Activated T-cell treated with anti-CD3 and anti-CD28 coated beads, Interleukin-2, amount 50 U/mL, for 24 hours (primary cell): ENCODE measurements around the gene RPN1.
"Not testable (repeated sequence)": the region's sequence is repeated elsewhere in the genome, so short reads cannot be mapped to it uniquely, and the experiment has no call there.

Source experiments
- DNase-seq: peaks from one replicate; pipeline ENCODE4 v3.0.0-alpha.2; 2020
- H3K27ac Mint-ChIP-seq: 2 replicates; pipeline ENCODE4 v1.8.0; 2020; ENCODE audit warnings: mild to moderate bottlenecking, mixed read lengths
- H3K27me3 Mint-ChIP-seq: 2 replicates; pipeline ENCODE4 v1.8.0; 2020; ENCODE audit warnings: mixed read lengths
- H3K36me3 Mint-ChIP-seq: 2 replicates; pipeline ENCODE4 v1.8.0; 2020; ENCODE audit warnings: low read depth, mixed read lengths
- H3K4me1 Mint-ChIP-seq: 2 replicates; pipeline ENCODE4 v1.8.0; 2020; ENCODE audit warnings: low read depth, mixed read lengths
- H3K4me3 Mint-ChIP-seq: 2 replicates; pipeline ENCODE4 v1.8.0; 2020; ENCODE audit warnings: mild to moderate bottlenecking, moderate library complexity, mixed read lengths
- H3K9me3 Mint-ChIP-seq: 2 replicates; pipeline ENCODE4 v1.8.0; 2020; ENCODE audit warnings: mixed read lengths

RPN1 gene

GRCh38 chr3:128606094-128606493 lies 44.5 kb downstream of the RPN1 start:
- H3K36me3 Mint-ChIP-seq = no peaks in the 10 kb centered on the region
- no peak for DNase-seq
- H3K27me3 Mint-ChIP-seq = peaks cover 3% of the 10 kb centered on the region
- no peak overlapping the region for H3K27ac Mint-ChIP-seq
- peaks cover 2% of the 10 kb centered on the region for H3K4me1 Mint-ChIP-seq
- H3K9me3 Mint-ChIP-seq = no peaks in the 10 kb centered on the region
- no peak overlapping the region for H3K4me3 Mint-ChIP-seq

- Mint-ChIP-seq H3K36me3 (no peaks in the 10 kb centered on the region), H3K4me1 (peaks cover 2% of the 10 kb centered on the region), H3K4me3 (no peak overlapping the region)
Measured at GRCh38 chr3:128605091-128606046, 45.2 kb downstream of the RPN1 start.

GRCh38 chr3:128603811-128604775 lies 46.5 kb downstream of the RPN1 start:
- H3K27me3 Mint-ChIP-seq = peaks cover 3% of the 10 kb centered on the region
- H3K9me3 Mint-ChIP-seq = no peaks in the 10 kb centered on the region
- peaks cover 2% of the 10 kb centered on the region for H3K4me1 Mint-ChIP-seq
- H3K4me3 Mint-ChIP-seq = no peak overlapping the region
- H3K27ac Mint-ChIP-seq = no peak overlapping the region
- DNase-seq = no peak
- H3K36me3 Mint-ChIP-seq = no peaks in the 10 kb centered on the region

More at GRCh38 chr3:128605091-128606046, 45.2 kb downstream of the RPN1 start:
- DNase-seq = no peak
- Mint-ChIP-seq H3K9me3 (no peaks in the 10 kb centered on the region), H3K27ac (no peak overlapping the region), H3K27me3 (peaks cover 3% of the 10 kb centered on the region)

GRCh38 chr3:128603313-128603712 lies 47.3 kb downstream of the RPN1 start:
- Mint-ChIP-seq H3K36me3 (no peaks in the 10 kb centered on the region), H3K9me3 (no peaks in the 10 kb centered on the region), H3K27ac (no peak overlapping the region), H3K4me1 (no peaks in the 10 kb centered on the region), H3K4me3 (no peak overlapping the region), H3K27me3 (peaks cover 3% of the 10 kb centered on the region)
- no peak for DNase-seq

- H3K4me1 Mint-ChIP-seq = peaks cover 3% of the 10 kb centered on the region
- H3K27ac Mint-ChIP-seq = no peak overlapping the region
- H3K4me3 Mint-ChIP-seq = no peak overlapping the region
- no peaks in the 10 kb centered on the region for H3K36me3 Mint-ChIP-seq
- H3K9me3 Mint-ChIP-seq = no peaks in the 10 kb centered on the region
- no peak for DNase-seq
- H3K27me3 Mint-ChIP-seq = no peaks in the 10 kb centered on the region
Measured at GRCh38 chr3:128598884-128599664, 51.5 kb downstream of the RPN1 start.

GRCh38 chr3:128597900-128598299 lies 52.7 kb downstream of the RPN1 start:
- H3K27ac Mint-ChIP-seq = no peak overlapping the region
- no peaks in the 10 kb centered on the region for H3K36me3 Mint-ChIP-seq
- no peaks in the 10 kb centered on the region for H3K9me3 Mint-ChIP-seq
- H3K4me3 Mint-ChIP-seq = no peak overlapping the region
- H3K4me1 Mint-ChIP-seq = peaks cover 3% of the 10 kb centered on the region
- DNase-seq = no peak
- H3K27me3 Mint-ChIP-seq = no peaks in the 10 kb centered on the region

- no peaks in the 10 kb centered on the region for H3K27me3 Mint-ChIP-seq
- H3K36me3 Mint-ChIP-seq = no peaks in the 10 kb centered on the region
- no peak overlapping the region for H3K4me3 Mint-ChIP-seq
- no peak overlapping the region for H3K27ac Mint-ChIP-seq
- H3K4me1 Mint-ChIP-seq = peaks cover 6% of the 10 kb centered on the region
- H3K9me3 Mint-ChIP-seq = no peaks in the 10 kb centered on the region
- no peak for DNase-seq
Measured at GRCh38 chr3:128592864-128593263, 57.8 kb downstream of the RPN1 start.

GRCh38 chr3:128591738-128592426 lies 58.7 kb downstream of the RPN1 start:
- no peaks in the 10 kb centered on the region for H3K27me3 Mint-ChIP-seq
- H3K36me3 Mint-ChIP-seq = no peaks in the 10 kb centered on the region
- H3K4me3 Mint-ChIP-seq = no peak overlapping the region
- DNase-seq = no peak
- no peaks in the 10 kb centered on the region for H3K9me3 Mint-ChIP-seq
- peak overlapping the region; percentile 18 for H3K27ac Mint-ChIP-seq
- peaks cover 6% of the 10 kb centered on the region for H3K4me1 Mint-ChIP-seq

- no peaks in the 10 kb centered on the region for H3K27me3 Mint-ChIP-seq
- H3K4me3 Mint-ChIP-seq = no peak overlapping the region
- H3K4me1 Mint-ChIP-seq = peaks cover 6% of the 10 kb centered on the region
- no peaks in the 10 kb centered on the region for H3K36me3 Mint-ChIP-seq
- no peaks in the 10 kb centered on the region for H3K9me3 Mint-ChIP-seq
- DNase-seq = no peak
- no peak overlapping the region for H3K27ac Mint-ChIP-seq
Measured at GRCh38 chr3:128590948-128591347, 59.7 kb downstream of the RPN1 start.

- H3K27ac Mint-ChIP-seq, H3K9me3 Mint-ChIP-seq, DNase-seq, H3K4me3 Mint-ChIP-seq, H3K4me1 Mint-ChIP-seq, H3K27me3 Mint-ChIP-seq, H3K36me3 Mint-ChIP-seq: not testable (repeated sequence)
Measured at GRCh38 chr3:128589985-128590384, 60.6 kb downstream of the RPN1 start.

- Mint-ChIP-seq H3K4me3 (no peak overlapping the region), H3K36me3 (no peaks in the 10 kb centered on the region), H3K27me3 (peaks cover 8% of the 10 kb centered on the region), H3K4me1 (peaks cover 4% of the 10 kb centered on the region), H3K27ac (no peak overlapping the region), H3K9me3 (no peaks in the 10 kb centered on the region)
- no peak for DNase-seq
Measured at GRCh38 chr3:128588147-128588546, 62.5 kb downstream of the RPN1 start.

- Mint-ChIP-seq H3K4me3 (no peak overlapping the region), H3K27me3 (peaks cover 12% of the 10 kb centered on the region), H3K27ac (no peak overlapping the region), H3K36me3 (no peaks in the 10 kb centered on the region), H3K4me1 (peaks cover 4% of the 10 kb centered on the region), H3K9me3 (no peaks in the 10 kb centered on the region)
- no peak for DNase-seq
Measured at GRCh38 chr3:128587391-128587790, 63.2 kb downstream of the RPN1 start.

- peaks cover 14% of the 10 kb centered on the region for H3K27me3 Mint-ChIP-seq
- H3K9me3 Mint-ChIP-seq, DNase-seq, H3K4me1 Mint-ChIP-seq, H3K27ac Mint-ChIP-seq, H3K36me3 Mint-ChIP-seq, H3K4me3 Mint-ChIP-seq: not testable (repeated sequence)
Measured at GRCh38 chr3:128586932-128587331, 63.7 kb downstream of the RPN1 start.

- peaks cover 14% of the 10 kb centered on the region for H3K27me3 Mint-ChIP-seq
- DNase-seq = not testable (repeated sequence)
Measured at GRCh38 chr3:128586391-128586790, 64.2 kb downstream of the RPN1 start.

More at GRCh38 chr3:128586391-128586790, 64.2 kb downstream of the RPN1 start:
- not testable (repeated sequence) for H3K4me3 Mint-ChIP-seq, H3K9me3 Mint-ChIP-seq, H3K4me1 Mint-ChIP-seq, H3K36me3 Mint-ChIP-seq, H3K27ac Mint-ChIP-seq
